NCI-H460 (cell line): Measurements from ENCODE around the gene RAB11FIP4. TPM values are rescaled to one million over a fixed set of nuclear protein-coding genes. Genes with fewer than 3 reads are reported as not detected.

Experiments used
- DNase-seq: peaks from one replicate; pipeline ENCODE4 v3.0.0-alpha.2; 2016; ENCODE audit warnings: low read depth; ENCODE audit errors: extremely low read depth
- total RNA-seq: library from RNA; depleted of rRNA; stranded (reverse); fragments of >200 nt; shearing (Covaris generic); gene quantifications from 2 replicates; pipeline ENCODE4 v1.2.3, GENCODE V29; 2014

Gene RAB11FIP4
- total RNA-seq, 1 experiment from 2014 or later, result 0.97 TPM

GRCh38 chr17:31386542-31387075 is 4.9 kb upstream of the RAB11FIP4 start:
- no peak for DNase-seq

GRCh38 chr17:31387438-31387837 is 4.0 kb upstream of the RAB11FIP4 start:
- DNase-seq, result no peak

- DNase-seq, result no peak
Observed at GRCh38 chr17:31388351-31388750, 3.1 kb upstream of the RAB11FIP4 start.

GRCh38 chr17:31388770-31389656 is 2.5 kb upstream of the RAB11FIP4 start:
- DNase-seq, result peak; percentile 24

GRCh38 chr17:31389657-31390381 is 1.7 kb upstream of the RAB11FIP4 start:
- DNase-seq, result no peak

GRCh38 chr17:31390426-31390747 is 1.1 kb upstream of the RAB11FIP4 start:
- DNase-seq, result no peak

- no peak for DNase-seq
Observed at GRCh38 chr17:31390748-31391495, 553 bp upstream of the RAB11FIP4 start.

GRCh38 chr17:31392002-31392855 is 754 bp downstream of the RAB11FIP4 start:
- DNase-seq, result no peak

GRCh38 chr17:31392856-31393748 is 1.6 kb downstream of the RAB11FIP4 start:
- no peak for DNase-seq

GRCh38 chr17:31393749-31394146 is 2.3 kb downstream of the RAB11FIP4 start:
- DNase-seq, result no peak

- peak; percentile 46 for DNase-seq
Observed at GRCh38 chr17:31394544-31394943, 3.1 kb downstream of the RAB11FIP4 start.

- DNase-seq, result no peak
Observed at GRCh38 chr17:31397256-31397939, 5.9 kb downstream of the RAB11FIP4 start.

- DNase-seq, result no peak
Observed at GRCh38 chr17:31398381-31399311, 7.2 kb downstream of the RAB11FIP4 start.

- no peak for DNase-seq
Observed at GRCh38 chr17:31400481-31400950, 9.0 kb downstream of the RAB11FIP4 start.

GRCh38 chr17:31401456-31402254 is 10.2 kb downstream of the RAB11FIP4 start:
- DNase-seq, result no peak
